Measurements from ENCODE around the gene STIL. TPM values are rescaled to one million over a fixed set of nuclear protein-coding genes. Genes with fewer than 3 reads are reported as not detected.

The STIL gene
- total and polyA plus RNA-seq, 2 donors from 2014 or later = 0.28 to 2.5 TPM

- peaks cover 79% of the 10 kb centered on the region for H3K27me3 ChIP-seq (ENCODE audit: control insufficient read depth, insufficient read depth, low read length)
- peaks cover 0 to 13% (median 0%) of the 10 kb centered on the region in 3 donors for H3K4me1 ChIP-seq (ENCODE audit: control insufficient read depth in 2 of 3, insufficient read depth in 2 of 3, low read depth in 1 of 3, low read length in 3 of 3)
- intact Hi-C loops (cut with DNase I) = no loop called here
- FAIRE-seq (no peak), DNase-seq (peak in 3 of 5 donors; percentile 20 to 51 (median 47))
- TF ChIP-seq CTCF (IDR thresholded peaks at IDR 0.05; ENCODE audit: borderline replicate concordance, extremely low read depth, insufficient read depth) = no peak
- H3K9me3 ChIP-seq (ENCODE audit: control insufficient read depth in 2 of 3, insufficient read depth in 1 of 3, low read length in 3 of 3) = peaks cover 0 to 4% (median 0%) of the 10 kb centered on the region in 3 donors
- peak overlapping the region in 1 of 3 donors; percentile 28 for H3K9ac ChIP-seq (ENCODE audit: low read length in 3 of 3)
- peak overlapping the region in 2 of 3 donors; percentile 46 to 52 for H3K4me3 ChIP-seq (ENCODE audit: low read length in 3 of 3)
- H3K36me3 ChIP-seq (ENCODE audit: control insufficient read depth in 2 of 3, insufficient read depth in 3 of 3, low read length in 3 of 3) = no peaks in the 10 kb centered on the region
- peak overlapping the region; percentile 41 to 71 for H3K27ac ChIP-seq (ENCODE audit: low read depth in 2 of 2, low read length in 2 of 2)
Measured at GRCh38 chr1:47229031-47229885, 84.7 kb downstream of the STIL start.

GRCh38 chr1:47228644-47229030 is 85.3 kb downstream of the STIL start:
- Histone ChIP-seq H3K4me1 (ENCODE audit: control insufficient read depth in 2 of 3, insufficient read depth in 2 of 3, low read depth in 1 of 3, low read length in 3 of 3) (peaks cover 0 to 13% (median 0%) of the 10 kb centered on the region in 3 donors), H3K27me3 (ENCODE audit: control insufficient read depth, insufficient read depth, low read length) (peaks cover 80% of the 10 kb centered on the region), H3K36me3 (ENCODE audit: control insufficient read depth in 2 of 3, insufficient read depth in 3 of 3, low read length in 3 of 3) (no peaks in the 10 kb centered on the region), H3K9ac (ENCODE audit: low read length in 3 of 3) (no peak overlapping the region), H3K27ac (ENCODE audit: low read depth in 2 of 2, low read length in 2 of 2) (peak overlapping the region in 1 of 2 donors; percentile 41), H3K9me3 (ENCODE audit: control insufficient read depth in 2 of 3, insufficient read depth in 1 of 3, low read length in 3 of 3) (peaks cover 0 to 4% (median 0%) of the 10 kb centered on the region in 3 donors), H3K4me3 (ENCODE audit: low read length in 3 of 3) (peak overlapping the region in 2 of 3 donors; percentile 46 to 52)
- no peak for DNase-seq
- intact Hi-C loops (cut with DNase I) = no loop called here
- TF ChIP-seq CTCF (IDR thresholded peaks at IDR 0.05; ENCODE audit: borderline replicate concordance, extremely low read depth, insufficient read depth) = no peak
- FAIRE-seq = no peak

GRCh38 chr1:47227341-47228232 is 86.4 kb downstream of the STIL start:
- DNase-seq = no peak
- no peak for FAIRE-seq
- no peaks in the 10 kb centered on the region for H3K36me3 ChIP-seq (ENCODE audit: control insufficient read depth in 2 of 3, insufficient read depth in 3 of 3, low read length in 3 of 3)
- H3K4me1 ChIP-seq (ENCODE audit: control insufficient read depth in 2 of 3, insufficient read depth in 2 of 3, low read depth in 1 of 3, low read length in 3 of 3) = peaks cover 0 to 13% (median 0%) of the 10 kb centered on the region in 3 donors
- H3K9ac ChIP-seq (ENCODE audit: low read length in 3 of 3) = no peak overlapping the region
- peaks cover 77% of the 10 kb centered on the region for H3K27me3 ChIP-seq (ENCODE audit: control insufficient read depth, insufficient read depth, low read length)
- H3K9me3 ChIP-seq (ENCODE audit: control insufficient read depth in 2 of 3, insufficient read depth in 1 of 3, low read length in 3 of 3) = peaks cover 0 to 4% (median 0%) of the 10 kb centered on the region in 3 donors
- H3K4me3 ChIP-seq (ENCODE audit: low read length in 3 of 3) = no peak overlapping the region
- H3K27ac ChIP-seq (ENCODE audit: low read depth in 2 of 2, low read length in 2 of 2) = no peak overlapping the region
- intact Hi-C loops (cut with DNase I) = no loop called here
- no peak for TF ChIP-seq CTCF (IDR thresholded peaks at IDR 0.05; ENCODE audit: borderline replicate concordance, extremely low read depth, insufficient read depth)

Measured in kidney (tissue), 14 donors.